ENCODE data around the gene CD34.
"Not testable (repeated sequence)": the region's sequence is repeated elsewhere in the genome, so short reads cannot be mapped to it uniquely, and the experiment has no call there.

CD34 gene

DNA sequence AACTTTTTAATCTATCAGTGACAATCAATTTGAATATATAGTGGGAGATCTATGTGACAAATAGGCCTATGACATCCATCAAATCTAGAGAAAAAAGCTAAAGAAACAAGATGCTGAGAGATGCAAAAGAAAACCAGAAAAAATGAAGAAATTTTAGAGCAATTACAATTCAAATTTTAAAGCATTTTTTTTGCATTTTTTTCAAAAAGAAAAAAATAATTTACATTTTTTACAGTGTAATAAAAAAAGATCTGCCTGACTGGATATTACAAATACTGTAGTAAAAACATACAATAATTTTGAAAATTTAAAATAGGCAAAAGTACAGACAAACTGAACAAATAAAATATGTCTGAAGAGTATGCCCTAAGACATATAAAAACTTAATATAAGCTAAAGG, 14.4 kb downstream of the CD34 start:
- DNase-seq: no peak

DNA sequence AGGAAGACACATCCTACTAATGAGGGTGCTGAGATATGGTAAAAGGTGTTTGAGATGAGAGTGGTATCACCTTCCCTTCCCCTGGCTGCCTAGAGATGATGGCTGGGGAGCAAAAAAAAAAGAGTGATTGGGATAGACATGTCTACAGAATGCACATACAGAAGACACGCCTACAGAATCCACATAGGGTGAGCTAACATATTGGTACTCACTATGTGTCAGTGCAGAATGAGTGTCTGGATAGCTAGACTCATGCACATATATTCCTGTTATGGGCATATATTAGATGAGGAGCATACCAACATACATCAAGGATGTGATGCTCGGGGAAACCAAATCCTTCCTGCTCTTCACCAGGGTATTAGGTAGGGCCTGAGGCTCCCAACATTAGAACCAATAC, 16.2 kb downstream of the CD34 start:
- no peak for DNase-seq

DNA sequence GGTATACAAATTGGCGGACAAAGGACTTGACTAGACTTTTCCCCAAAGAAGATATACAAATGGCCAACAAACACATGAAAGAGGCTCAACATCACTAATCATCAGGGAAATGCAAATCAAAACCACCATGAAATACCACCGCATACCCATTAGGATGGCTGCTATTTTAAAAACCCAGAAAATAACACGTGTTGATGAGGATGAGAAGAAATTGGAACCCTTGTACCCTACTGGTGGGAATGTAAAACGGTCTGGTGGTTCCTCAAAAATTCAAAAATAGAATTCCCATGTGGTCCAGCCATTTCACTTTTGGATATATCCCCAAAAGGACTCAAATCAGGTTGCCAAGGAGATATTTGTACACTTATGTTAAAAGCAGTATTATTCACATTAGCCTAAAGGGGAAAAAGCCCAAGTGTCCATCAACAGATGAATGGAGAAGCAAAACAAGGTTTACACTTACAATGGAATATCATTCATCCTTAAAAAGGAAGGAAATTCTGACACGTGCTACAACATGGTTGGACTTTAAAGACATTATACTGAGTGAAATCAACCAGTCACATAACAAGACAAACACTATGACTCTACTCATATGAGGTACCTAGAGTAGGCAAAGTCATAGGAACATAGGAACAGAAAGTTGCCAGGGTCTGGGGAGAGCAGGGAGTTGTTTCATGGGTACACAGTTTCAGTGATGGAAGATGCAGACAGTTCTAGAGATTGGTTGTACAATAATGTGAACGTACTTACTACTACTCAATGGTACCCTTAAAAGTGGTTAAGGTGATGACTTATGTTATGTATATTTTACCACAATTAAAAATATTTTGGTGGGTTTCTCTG, 17.0 kb downstream of the CD34 start:
- no peak for DNase-seq

DNA sequence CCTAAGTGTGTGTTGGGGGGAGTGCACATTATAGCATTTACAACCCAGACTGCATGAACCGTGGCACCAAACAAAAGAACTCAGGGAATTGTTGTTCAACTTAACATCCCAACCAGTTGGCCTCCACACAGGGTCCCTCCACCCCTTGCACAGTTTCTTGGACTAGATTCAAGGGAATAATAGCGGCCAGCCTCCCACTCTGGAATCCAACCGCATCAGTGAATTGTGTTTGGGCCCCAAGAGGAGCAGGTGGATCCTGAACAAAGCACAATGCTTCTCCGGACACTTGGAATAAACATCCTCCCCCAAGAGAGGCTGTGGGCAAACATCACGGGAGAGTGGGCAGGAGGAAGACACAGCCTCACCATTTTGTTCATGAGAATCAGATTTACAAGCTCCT, 18.2 kb downstream of the CD34 start:
- no peak for DNase-seq

DNA sequence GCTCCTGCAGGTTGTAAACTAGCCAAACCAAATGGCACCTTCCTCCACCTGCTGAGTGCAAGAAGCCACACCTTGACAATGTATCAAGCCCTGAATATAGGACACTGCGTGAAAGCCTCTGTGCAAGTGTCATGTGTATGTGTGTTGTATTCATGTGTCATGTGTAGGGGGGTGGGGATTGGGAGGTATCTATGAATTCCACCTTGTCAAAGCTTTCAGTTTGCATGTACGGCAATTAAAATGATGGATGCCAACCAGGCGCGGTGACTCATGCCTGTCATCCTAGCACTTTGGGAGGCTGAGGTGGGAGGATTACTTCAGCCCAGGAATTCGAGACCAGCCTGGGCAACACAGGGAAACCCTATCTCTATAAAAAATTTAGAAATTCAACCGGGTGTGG, 19.8 kb downstream of the CD34 start:
- no peak for DNase-seq

DNA sequence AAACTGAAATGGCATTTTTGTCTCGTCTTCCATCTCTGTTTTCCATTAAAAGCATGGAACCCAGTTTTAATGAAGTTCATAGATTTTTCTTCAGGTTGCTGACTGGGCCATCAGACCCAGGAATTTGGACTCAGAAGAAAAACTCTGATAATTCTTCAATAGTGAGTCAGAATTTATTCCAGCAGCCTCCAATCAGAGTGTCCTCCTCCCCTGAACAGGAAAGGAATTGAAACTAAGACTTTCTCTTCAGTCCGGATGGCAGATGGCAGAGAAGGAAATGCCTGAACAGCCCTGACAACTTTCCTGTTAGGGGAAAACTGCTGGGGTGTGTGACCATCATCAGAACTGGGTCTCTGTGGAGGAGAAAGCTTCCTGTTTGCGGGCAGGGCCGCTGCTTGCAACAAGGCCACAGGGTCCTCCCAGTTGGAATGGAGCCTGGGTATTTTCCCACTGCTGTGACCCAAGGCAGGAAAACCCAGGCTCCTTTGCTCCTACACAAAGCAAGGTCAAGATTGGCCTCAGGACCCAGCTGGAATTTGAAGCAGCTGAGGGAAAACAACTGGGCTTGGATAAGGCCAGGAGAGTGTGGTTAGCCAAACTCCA, 20.7 kb downstream of the CD34 start:
- no peak for DNase-seq

DNA sequence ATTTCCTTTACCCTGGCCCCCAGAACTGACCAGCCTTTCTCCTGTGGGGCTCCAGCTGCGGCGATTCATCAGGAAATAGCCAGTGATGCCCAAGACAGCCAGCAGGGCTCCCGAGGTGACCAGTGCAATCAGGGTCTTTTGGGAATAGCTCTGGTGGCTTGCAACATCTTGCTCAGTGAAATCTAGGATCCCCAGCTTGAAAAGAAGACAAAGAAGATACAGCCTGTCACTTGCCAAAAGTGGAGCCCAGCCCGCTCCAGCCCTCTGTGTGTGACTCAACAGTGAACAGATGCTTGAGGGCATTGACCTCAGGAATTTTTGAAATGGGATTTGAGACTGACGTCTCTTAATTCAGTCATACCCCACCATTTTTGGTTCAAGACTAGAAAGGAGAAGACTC, 22.3 kb downstream of the CD34 start:
- DNase-seq: no peak

DNA sequence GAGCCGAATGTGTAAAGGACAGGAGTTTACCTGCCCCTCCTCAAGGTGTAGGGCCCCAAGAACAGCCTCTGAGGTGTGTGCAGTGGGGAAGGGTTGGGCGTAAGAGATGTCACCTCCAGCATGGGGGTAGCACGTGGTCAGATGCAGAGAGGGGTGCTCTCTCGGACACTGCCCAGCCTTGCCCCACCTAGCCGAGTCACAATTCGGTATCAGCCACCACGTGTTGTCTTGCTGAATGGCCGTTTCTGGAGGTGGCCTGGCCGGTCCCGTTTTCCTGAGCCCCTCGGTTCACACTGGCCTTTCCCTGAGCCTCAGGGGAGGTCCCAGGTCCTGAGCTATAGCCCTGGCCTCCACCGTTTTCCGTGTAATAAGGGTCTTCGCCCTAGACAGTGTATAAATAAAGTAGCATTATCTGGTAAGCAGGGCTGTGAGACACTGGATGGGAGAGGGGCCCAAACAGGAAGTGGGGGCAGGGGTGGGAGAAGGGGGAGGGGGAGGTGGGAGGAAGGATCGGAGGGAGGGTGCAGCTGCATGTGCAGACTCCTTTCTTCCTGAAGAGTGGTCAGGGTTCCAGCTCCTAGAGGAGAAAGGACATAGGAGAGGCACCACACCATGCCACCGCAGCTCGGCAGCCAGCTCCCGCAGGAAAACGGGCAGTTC, 23.3 kb downstream of the CD34 start:
- DNase-seq: no peak

DNA sequence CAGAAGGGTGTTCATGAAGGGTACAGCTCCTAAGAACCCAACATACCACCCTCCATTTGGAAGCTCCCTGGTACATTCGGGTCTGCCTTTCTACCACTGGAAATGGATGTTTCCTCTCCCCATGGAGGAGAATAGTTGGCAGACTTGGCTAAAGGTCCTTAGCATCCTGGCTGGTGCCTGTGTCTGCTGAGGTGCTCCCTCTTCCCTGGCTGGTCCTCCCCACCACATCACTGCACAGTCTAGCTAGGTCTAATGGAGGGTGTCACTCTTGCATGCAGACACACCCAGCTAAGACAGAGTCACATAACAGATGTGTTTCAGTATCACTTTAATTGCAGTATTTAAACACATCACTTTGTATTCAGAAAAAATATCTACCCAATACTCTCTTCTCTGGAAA, 24.7 kb downstream of the CD34 start:
- DNase-seq: no peak

DNA sequence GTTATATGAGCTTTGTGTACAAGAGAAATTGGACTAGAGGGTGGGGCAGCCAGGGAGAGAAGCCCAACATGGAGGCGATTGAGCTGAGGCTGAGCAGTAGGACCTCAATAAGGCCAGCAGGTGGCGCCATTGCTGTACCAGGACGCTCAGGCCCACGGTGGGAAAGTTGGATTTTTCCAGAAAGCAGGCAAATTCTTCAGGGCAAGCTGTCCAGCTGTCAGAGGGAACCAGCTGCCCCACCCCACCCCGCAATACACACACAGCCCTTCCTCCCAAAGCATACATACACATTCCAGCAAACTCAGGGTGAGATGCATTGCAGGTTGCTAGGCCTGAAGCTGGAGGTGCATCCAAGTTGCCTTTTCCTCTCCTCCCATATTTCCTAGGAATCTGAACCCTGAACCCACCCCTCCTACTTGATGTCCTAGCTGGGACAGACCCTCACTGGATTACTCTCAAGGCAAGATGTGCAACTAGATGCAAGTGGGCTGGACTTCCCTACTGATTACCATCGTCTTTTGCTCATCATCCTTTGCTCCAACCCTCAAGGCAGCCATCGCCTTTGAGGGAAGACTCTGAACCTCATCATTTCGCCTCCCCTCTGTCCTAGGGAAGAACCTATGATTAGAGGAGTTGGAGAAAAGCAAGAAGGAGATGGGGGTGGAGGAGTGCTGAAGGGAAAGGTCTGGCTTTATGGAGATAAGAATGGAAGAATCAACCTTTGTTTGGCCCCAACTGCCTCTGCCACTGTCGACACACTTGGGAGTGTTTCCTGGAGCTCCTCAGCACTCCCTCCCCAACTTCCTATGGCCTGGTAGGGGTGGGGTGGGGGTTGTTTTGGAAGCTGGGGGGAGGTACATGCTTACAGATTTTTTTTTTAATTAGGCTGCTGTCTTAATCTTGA, 25.5 kb downstream of the CD34 start:
- DNase-seq: peak; percentile 78

DNA sequence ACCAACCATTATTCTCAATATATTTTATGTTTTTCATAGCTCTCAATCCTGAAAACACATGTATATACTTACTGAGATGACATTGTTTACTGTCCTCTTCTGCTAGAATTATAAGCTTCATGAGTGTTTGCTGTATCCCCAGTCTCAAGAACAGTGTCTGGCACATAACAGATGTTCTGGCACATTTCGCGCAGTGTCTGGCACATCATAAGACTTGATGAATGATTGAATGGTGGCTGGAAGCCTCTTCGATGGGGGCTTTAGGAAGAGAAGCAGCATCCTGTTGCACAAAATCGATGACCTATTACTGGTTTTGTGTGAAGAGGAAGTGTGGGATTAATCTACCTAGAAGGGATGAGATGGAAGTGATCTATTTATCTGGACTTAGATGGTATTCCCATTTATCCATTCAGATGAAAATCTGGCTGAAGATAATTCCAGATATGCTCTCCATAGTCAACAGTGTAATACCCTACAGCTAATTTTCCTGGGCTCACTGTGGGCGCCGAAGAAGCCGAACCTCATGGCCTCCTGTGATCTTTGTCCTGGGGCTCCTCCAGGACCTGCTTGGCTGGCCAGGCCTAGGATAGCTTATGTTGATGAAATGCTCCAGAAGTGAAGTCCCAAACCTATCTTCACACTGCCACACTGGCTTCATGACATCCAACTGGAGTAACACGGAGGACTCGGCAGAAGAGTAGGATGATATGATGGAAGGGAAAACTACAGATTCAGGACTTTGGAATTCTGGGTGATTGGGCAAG, 26.5 kb downstream of the CD34 start:
- DNase-seq: no peak

DNA sequence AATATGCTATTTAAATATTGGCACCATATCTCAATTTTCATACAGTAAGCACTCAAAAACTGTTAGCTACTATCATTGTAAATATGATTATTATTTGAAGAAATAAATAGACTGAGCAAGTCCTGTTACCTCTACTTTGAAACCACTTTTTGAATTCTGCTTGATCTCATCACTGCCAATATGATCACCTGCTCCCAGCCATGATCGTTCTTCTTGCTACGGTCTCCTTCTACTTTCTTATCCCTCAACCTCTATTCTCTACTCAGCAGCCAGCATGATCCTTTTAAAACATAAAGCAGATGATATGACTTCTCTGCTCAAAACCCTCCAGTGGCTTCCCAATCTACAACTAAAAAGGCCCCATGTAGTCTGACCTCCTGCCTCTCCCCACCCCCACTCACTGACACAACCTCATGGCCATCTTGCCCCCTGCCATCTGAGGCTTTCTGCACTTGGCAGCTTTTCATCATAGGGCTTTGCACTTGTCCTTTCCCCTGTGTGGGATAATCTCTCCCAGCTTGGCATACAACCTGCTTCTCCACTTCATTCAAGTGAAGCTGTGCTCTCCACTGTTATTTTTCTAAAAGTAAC, 27.2 kb downstream of the CD34 start:
- DNase-seq: no peak

DNA sequence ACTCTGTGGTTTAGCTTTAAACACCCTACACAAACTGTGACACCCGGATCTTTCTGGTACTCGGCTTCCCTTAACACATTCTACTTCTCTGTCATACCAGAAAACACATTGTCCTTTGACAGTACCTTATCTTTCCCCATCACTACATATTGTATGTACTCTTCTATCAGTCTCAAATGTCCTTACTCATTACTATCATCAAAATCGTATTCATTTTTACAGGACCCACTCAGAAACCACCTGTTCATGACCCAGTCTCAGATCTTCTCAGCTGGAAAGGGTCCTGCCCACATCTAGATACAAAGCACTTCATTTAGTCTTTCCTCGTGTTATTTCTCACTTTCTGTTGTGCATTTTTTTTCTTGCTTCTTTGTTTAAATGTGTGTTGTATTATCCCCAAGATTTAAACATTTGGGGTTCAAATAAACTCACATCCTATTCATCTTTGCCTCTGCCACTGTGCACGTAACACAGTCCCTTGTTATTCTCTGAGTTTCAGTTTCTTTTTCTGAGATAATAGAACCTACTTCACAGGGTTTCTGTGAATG, 27.7 kb downstream of the CD34 start:
- no peak for DNase-seq

DNA sequence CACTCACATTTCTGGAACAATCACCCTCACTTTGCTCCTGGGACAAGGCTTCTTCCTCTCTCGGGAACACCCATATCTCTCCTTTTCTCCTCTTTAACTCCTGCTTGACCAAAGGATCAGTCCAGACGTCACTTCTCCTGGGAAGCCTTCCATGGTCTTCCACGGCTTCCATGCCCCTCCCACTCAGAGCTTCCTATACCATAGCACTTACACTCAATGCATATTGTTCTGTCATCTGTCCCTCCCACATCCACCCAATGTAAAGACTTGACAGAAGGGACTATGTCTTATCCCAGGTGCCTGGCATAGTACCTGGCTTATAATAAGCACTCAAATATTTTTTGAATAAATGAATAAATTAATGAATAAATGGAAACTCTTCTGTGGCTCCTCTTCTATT, 28.2 kb downstream of the CD34 start:
- no peak for DNase-seq

DNA sequence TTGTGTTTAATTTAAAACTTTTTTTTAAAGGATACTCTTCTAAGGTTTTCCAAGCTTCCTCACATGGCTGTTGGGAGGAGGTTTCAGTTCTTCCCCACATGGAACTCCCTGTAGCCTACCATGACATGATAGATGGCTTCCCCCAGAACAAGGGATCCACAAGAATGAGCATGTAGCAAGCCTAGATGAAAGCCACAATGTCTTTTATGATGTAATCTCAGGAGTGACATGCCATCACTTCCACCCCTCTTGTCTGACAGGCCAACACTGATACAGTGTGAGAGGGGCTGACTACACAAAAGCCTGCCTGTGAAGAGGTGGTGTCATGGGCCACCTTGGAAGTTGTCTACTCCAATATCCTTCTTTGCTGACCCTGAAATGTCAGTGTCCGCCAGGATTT, 32.0 kb downstream of the CD34 start:
- no peak for DNase-seq

DNA sequence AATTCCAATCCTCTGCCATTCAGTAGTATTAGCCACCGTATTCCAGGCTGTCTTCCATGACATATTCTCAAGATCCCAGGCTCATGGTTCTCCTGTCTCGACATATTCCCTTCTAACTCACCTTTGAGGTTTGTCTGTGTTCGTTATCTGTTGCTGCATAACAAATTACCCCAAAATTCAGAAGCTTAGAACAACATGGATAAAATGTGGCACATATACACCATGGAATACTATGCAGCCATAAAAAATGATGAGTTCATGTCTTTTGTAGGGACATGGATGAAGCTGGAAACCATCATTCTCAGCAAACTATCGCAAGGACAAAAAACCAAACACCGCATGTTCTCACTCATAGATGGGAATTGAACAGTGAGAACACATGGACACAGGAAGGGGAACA, 33.0 kb downstream of the CD34 start:
- DNase-seq: not testable (repeated sequence)

DNA sequence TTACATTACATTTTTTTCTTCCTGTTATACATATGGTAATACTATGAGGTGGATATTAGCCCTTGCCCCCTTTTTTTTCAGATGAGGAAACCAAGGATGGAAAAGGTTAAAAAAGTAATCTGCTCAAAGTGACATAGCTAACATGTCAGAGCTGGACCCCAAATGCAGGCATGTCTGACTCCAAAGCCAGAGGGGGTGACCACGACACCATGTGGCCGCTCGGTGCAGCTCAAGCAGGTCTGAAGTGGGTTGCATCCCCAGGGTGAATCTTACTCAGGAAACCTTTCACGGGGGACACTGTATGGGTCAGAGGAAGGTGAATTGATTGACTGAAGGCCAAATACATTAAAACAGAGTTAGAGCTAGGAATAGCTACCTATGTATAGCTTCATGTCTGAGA, 34.8 kb downstream of the CD34 start:
- DNase-seq: no peak

DNA sequence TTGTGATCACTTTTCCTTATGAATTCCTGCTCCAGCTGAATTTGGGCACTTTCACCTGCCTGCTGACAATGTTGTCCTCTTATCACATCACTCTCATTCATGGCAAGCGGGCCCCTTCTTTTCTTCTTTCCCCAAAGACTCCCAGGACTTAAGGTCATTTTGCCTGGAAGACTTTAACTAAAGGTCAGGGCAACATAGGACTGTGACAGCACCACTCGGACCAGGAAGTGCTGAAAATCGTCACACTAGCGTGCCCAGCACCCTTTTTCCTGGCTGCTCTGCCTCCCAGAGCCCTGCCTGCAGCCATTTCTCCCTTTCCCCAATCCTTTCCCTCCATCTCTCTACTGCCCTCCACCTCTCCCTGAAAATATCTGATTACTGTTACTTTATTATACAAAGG, 35.4 kb downstream of the CD34 start:
- DNase-seq: no peak

DNA sequence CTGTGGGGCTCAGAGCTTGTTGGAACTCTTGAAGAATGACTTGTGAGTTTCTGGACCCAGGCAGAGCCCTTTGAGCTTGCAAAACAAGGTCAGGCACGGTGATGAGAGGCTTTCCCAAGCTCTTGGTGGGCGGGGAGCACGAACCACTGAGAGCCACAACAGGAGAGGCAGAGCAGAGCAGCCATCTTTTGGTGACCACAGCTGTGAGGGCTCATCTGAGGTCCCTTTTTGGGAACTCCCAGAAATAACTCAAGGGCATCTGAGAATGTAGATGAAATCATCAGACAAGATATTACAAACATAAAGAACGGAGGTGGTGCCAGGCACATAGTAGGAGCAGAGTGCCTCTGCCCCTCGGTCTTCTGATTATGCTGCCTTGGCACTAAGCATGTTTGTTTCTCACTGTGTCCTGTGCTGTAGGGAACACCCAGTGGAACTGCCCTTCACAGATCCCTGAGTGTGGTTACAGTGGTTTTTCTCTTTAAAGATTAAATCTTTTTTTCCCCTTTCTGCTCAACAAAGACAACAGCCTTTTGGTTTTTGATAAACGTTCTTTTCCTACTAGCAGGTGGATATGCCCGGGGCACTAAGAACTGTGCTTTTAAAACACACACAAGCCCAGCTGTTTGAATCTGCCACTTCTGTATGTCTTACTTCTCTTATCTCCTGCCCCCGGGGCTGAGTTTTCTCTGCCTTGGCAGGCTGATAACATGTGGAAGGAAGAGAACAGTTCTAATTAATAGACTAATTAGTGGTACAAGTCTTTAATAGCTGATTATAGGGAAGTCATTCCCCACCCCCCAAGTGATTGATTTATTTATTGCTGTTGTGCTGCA, 37.7 kb downstream of the CD34 start:
- no peak for DNase-seq

DNA sequence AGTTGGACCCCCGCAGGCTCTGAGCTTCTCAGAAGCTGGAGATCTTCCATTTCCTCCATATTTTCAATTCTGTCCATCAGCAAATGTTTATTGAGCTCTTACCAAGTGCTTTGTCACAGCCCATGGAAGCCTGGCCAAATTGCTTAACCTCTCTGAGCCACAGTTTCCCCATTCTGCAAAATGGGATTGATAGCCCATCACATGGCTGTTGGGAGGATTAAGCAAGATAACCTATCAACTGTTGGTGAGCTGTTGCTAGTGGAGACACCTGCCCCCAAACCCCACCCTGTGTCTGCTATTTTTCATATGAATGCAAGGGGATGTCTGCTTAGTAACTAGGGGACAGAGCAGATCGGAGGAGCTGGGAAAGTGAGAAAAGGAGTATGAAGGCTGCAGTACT, 38.3 kb downstream of the CD34 start:
- DNase-seq: no peak

All from retina (tissue), 1 donor.